Liver (tissue), 3 donors: Measurements from ENCODE around the gene SULT1A3.
"Not testable (repeated sequence)": the region's sequence is repeated elsewhere in the genome, so short reads cannot be mapped to it uniquely, and the experiment has no call there.

Experiments used
- REST ChIP-seq: IDR thresholded peaks from 2 replicates; pipeline ENCODE4 v1.6.1; 2016; ENCODE audit warnings: antibody characterized with exemption, mild to moderate bottlenecking
- SP1 ChIP-seq: IDR thresholded peaks from 2 replicates; pipeline ENCODE4 v1.6.1; 2018; ENCODE audit warnings: antibody characterized with exemption, mild to moderate bottlenecking
- YY1 ChIP-seq: IDR thresholded peaks from 2 replicates; pipeline ENCODE4 v1.6.1; 2016; ENCODE audit warnings: antibody characterized with exemption, mild to moderate bottlenecking
- TF ChIP-seq, protein P1 (sequence below): fragments of 150-350 bp; IDR thresholded peaks from 2 replicates; pipeline ENCODE4 v1.5.1; 2017; ENCODE audit warnings: improper control_type of control experiment, low read depth, low read length; ENCODE audit not compliant: missing input control
- TF ChIP-seq, protein P2 (sequence below): IDR thresholded peaks from 2 replicates; pipeline ENCODE4 v1.6.1; 2016; ENCODE audit warnings: antibody characterized with exemption
- donor health status: healthy.
- donor health status: healthy.

GRCh38 chr16:30199608-30200343, 721 bp downstream of the SULT1A3 start:
- TF ChIP-seq YY1, SP1, REST: not testable (repeated sequence)
- TF ChIP-seq, protein P1, sequence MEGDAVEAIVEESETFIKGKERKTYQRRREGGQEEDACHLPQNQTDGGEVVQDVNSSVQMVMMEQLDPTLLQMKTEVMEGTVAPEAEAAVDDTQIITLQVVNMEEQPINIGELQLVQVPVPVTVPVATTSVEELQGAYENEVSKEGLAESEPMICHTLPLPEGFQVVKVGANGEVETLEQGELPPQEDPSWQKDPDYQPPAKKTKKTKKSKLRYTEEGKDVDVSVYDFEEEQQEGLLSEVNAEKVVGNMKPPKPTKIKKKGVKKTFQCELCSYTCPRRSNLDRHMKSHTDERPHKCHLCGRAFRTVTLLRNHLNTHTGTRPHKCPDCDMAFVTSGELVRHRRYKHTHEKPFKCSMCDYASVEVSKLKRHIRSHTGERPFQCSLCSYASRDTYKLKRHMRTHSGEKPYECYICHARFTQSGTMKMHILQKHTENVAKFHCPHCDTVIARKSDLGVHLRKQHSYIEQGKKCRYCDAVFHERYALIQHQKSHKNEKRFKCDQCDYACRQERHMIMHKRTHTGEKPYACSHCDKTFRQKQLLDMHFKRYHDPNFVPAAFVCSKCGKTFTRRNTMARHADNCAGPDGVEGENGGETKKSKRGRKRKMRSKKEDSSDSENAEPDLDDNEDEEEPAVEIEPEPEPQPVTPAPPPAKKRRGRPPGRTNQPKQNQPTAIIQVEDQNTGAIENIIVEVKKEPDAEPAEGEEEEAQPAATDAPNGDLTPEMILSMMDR = not testable (repeated sequence)
- TF ChIP-seq, protein P2, sequence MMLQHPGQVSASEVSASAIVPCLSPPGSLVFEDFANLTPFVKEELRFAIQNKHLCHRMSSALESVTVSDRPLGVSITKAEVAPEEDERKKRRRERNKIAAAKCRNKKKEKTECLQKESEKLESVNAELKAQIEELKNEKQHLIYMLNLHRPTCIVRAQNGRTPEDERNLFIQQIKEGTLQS = not testable (repeated sequence)
